ACC112 (cell line): ENCODE measurements around the gene CEP112.

Experiments
- H2AFZ ChIP-seq: fragments of 200-600 bp; sonication (generic); one replicate; pipeline ENCODE4 v1.6.0; 2017; ENCODE audit warnings: antibody characterized with exemption, low read length; ENCODE audit not compliant: unreplicated experiment
- H3K27ac ChIP-seq: fragments of 200-600 bp; sonication (generic); 2 replicates; pipeline ENCODE4 v1.5.1; 2014; ENCODE audit warnings: low read depth, mild to moderate bottlenecking, antibody characterized with exemption, low read length, moderate library complexity
- H3K27me3 ChIP-seq: fragments of 200-600 bp; sonication (generic); 2 replicates; pipeline ENCODE4 v1.6.1; 2014; ENCODE audit warnings: mild to moderate bottlenecking, antibody characterized with exemption, low read length, moderate library complexity, mixed read lengths; ENCODE audit not compliant: insufficient read depth
- H3K36me3 ChIP-seq: fragments of 200-600 bp; sonication (generic); 2 replicates; pipeline ENCODE4 v1.6.1; 2016; ENCODE audit warnings: mild to moderate bottlenecking, antibody characterized with exemption, low read length, moderate library complexity, mixed read lengths; ENCODE audit not compliant: insufficient read depth
- H3K4me1 ChIP-seq: fragments of 200-600 bp; sonication (generic); one replicate; pipeline ENCODE4 v1.6.1; 2016; ENCODE audit warnings: low read length, mixed read lengths; ENCODE audit not compliant: insufficient read depth, unreplicated experiment, control insufficient read depth
- H3K4me3 ChIP-seq: fragments of 200-600 bp; sonication (generic); 2 replicates; pipeline ENCODE4 v1.5.1; 2014; ENCODE audit warnings: mild to moderate bottlenecking, low read depth, low read length
- H3K79me2 ChIP-seq: fragments of 200-600 bp; sonication (generic); one replicate; pipeline ENCODE4 v1.6.0; 2016; ENCODE audit warnings: low read length; ENCODE audit not compliant: control insufficient read depth, unreplicated experiment, insufficient read depth

Gene CEP112

DNA sequence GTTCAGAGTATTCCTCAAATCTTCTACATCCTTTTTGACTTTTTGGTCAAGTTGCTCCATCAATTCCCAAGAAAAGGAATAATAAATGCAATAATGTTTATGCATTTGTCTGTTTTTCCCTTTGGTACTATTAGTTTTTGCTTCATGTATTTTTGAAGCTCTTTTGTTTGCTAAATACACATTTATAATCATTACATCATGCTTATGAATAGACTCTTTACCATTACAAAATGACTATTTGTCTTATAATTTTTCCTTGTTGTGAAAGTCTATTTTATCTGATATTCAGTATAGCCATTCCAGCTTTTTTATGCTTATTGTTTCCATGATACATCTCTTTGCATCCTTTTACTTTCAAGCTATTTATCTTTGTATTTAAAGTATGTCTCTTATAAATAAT is 41.2 kb downstream of the CEP112 start:
- Histone ChIP-seq H3K79me2 (no peaks in the 10 kb centered on the region), H3K4me3 (no peak overlapping the region), H3K36me3 (peaks cover 5% of the 10 kb centered on the region; the same call in 1 of the 2 replicates), H3K4me1 (no peaks in the 10 kb centered on the region), H3K27me3 (no peaks in the 10 kb centered on the region), H3K27ac (no peak overlapping the region), H2AFZ (no peak overlapping the region)

DNA sequence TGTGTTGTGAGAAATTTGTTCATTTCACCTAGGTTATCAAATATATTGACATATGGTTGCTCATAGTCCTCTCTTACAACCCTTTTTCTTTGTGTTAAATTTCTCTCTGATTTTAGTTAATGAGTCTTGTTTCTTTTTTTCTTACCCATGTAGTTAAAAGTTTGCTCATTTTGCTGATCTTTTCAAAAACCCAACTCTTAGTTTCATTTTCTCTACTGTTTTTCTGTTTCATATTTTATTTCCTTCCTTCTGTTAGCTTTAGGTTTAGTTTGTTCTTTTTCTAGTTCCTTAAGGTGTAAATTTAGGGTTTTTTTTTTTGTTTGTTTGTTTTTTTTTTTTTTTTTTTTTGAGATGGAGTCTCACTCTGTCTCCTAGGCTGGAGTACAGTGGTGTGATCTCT is 42.4 kb downstream of the CEP112 start:
- Histone ChIP-seq H2AFZ (no peak overlapping the region), H3K27me3 (no peaks in the 10 kb centered on the region), H3K4me3 (no peak overlapping the region), H3K4me1 (no peaks in the 10 kb centered on the region), H3K36me3 (peaks cover 5% of the 10 kb centered on the region; the same call in 1 of the 2 replicates), H3K27ac (no peak overlapping the region), H3K79me2 (no peaks in the 10 kb centered on the region)

DNA sequence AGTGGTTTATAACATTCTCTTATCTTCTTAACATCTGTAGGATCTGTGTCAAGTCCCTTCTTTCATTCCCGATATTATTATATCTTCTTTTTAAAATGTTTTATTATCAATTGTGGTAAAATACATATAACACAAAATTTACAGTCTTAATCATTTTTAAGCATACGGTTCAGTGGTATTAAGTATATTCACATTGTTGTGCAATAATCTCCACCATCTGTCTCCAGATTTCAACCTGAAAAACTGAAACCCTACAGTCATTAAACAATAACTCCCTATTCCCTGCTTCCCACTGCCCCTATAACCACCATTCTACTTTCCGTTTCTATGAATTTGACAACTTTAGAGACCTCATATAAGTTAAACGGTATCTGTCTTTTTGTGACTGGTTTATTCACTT is 45.5 kb downstream of the CEP112 start:
- H2AFZ ChIP-seq, result no peak overlapping the region
- no peaks in the 10 kb centered on the region for H3K4me1 ChIP-seq
- no peak overlapping the region for H3K4me3 ChIP-seq
- peaks cover 5% of the 10 kb centered on the region; the same call in 1 of the 2 replicates for H3K36me3 ChIP-seq
- no peaks in the 10 kb centered on the region for H3K79me2 ChIP-seq
- H3K27ac ChIP-seq, result no peak overlapping the region
- no peaks in the 10 kb centered on the region for H3K27me3 ChIP-seq

DNA sequence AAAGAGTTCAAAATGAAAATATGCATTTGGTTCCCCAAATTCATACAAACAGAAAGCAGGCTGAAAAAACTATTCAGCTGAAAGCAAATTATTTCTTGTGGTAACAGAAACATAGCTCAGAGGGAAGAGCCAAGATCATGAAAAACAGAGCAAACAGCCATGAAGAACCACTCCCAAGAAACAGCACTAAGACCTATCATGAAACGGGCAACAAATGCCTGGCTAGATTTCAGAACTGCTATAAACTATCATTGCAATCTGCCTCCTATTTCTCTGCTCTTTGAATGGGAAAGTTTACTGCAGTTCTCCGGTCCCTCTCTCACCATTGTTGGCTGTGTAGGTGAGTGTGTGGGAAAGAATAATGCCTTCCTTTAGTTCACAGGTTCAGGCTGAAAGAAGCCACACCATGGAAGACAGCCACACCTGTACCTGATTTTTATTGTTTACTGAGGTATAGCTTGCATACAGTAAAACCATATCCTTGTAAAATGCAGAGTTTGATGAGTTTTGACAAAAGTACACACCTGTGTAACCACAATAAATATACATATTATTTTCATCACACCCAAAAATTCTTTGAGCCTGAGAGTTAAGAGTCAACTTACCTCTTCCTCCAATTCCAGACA is 48.2 kb downstream of the CEP112 start:
- H3K27ac ChIP-seq, result no peak overlapping the region
- H2AFZ ChIP-seq, result no peak overlapping the region
- H3K4me1 ChIP-seq, result no peaks in the 10 kb centered on the region
- H3K27me3 ChIP-seq, result no peaks in the 10 kb centered on the region
- H3K4me3 ChIP-seq, result no peak overlapping the region
- no peaks in the 10 kb centered on the region for H3K36me3 ChIP-seq
- H3K79me2 ChIP-seq, result no peaks in the 10 kb centered on the region

DNA sequence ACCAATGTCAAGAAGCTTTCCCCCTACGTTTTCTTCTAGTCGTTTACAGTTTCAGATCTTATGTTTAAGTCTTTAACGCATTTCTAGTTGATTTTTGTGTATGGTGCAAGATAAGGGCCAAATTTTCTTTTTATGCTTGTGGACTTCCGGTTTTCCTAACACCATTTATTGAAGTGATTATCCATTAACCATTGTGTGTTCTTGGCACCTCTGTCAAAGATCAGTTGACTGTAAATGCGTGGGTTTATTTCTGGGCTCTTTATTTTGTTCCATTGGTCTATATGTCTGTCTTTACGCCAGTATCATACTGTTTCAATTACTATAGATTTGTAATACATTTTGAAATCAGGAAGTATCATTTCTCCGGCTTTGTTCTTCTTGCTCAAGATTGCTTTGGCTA is 49.5 kb downstream of the CEP112 start:
- Histone ChIP-seq H2AFZ (no peak overlapping the region), H3K36me3 (peaks cover 5% of the 10 kb centered on the region; the same call in 1 of the 2 replicates), H3K4me3 (no peak overlapping the region), H3K4me1 (no peaks in the 10 kb centered on the region), H3K79me2 (no peaks in the 10 kb centered on the region), H3K27me3 (no peaks in the 10 kb centered on the region), H3K27ac (no peak overlapping the region)

DNA sequence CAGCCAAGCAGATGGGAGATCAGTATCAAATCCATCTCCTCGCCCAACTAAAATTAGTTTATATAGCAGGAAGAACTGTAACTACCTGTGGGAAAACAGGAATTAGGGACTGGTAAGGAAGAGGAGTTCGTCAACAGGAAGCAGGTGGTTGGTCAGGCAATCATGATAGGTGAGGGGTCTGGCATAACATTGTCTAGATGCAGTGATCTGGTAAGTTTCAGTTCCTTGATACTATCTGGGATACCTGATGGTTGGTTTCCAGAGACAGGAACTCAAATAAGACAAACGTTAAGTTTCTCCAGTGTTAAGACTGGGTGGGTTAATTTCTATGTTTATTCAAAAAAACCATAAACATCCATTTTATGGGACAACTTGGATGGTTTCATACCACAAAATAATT is 53.8 kb downstream of the CEP112 start:
- H3K79me2 ChIP-seq, result no peaks in the 10 kb centered on the region
- H3K36me3 ChIP-seq, result peaks cover 15% of the 10 kb centered on the region; the same call in 1 of the 2 replicates
- no peak overlapping the region for H2AFZ ChIP-seq
- H3K27me3 ChIP-seq, result no peaks in the 10 kb centered on the region
- no peaks in the 10 kb centered on the region for H3K4me1 ChIP-seq
- H3K27ac ChIP-seq, result no peak overlapping the region
- H3K4me3 ChIP-seq, result no peak overlapping the region

DNA sequence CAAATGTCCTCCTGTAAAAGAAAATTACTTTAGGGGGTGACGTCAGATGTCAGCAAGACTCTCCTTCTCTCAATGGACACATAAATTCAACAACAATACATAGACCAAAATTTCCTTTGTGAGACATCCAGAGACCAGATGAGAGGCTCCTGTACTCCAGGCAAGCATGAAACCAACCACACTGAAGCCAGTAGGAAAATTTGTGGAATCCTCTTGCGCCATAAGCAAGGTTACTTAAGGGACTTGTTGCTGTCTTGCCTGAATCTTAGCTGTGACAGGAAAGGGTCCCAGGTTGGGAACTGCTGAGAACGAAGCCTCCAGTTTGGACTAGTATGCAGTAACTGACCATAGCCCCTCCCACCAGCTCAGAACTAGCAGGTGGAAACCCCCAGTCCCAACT is 56.0 kb downstream of the CEP112 start:
- Histone ChIP-seq H3K79me2 (no peaks in the 10 kb centered on the region), H3K4me1 (no peaks in the 10 kb centered on the region), H3K4me3 (no peak overlapping the region), H3K27ac (no peak overlapping the region), H3K27me3 (no peaks in the 10 kb centered on the region), H2AFZ (no peak overlapping the region), H3K36me3 (peaks cover 15% of the 10 kb centered on the region; the same call in 1 of the 2 replicates)

DNA sequence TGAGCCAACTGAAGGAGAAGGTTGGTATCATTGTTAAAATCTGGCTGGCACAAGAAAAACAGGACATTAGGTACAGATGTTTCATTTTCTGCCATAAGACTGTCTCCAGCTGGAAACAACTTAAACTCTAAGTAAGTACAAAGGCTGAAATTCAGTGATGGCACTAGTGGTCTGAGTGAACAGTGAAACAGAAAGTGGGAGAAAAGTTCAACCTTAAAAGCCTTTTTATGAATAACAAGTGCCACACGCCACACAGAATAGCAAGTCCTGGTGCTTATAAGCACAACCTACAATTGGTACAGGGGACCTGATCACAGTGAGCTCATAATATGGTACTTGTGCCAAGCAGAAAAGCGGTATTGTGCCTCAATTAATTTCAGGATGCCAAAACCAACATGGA is 56.7 kb downstream of the CEP112 start:
- Histone ChIP-seq H3K27ac (no peak overlapping the region), H3K36me3 (peaks cover 15% of the 10 kb centered on the region; the same call in 1 of the 2 replicates), H3K79me2 (no peaks in the 10 kb centered on the region), H3K4me3 (no peak overlapping the region), H2AFZ (no peak overlapping the region), H3K4me1 (no peaks in the 10 kb centered on the region), H3K27me3 (no peaks in the 10 kb centered on the region)

DNA sequence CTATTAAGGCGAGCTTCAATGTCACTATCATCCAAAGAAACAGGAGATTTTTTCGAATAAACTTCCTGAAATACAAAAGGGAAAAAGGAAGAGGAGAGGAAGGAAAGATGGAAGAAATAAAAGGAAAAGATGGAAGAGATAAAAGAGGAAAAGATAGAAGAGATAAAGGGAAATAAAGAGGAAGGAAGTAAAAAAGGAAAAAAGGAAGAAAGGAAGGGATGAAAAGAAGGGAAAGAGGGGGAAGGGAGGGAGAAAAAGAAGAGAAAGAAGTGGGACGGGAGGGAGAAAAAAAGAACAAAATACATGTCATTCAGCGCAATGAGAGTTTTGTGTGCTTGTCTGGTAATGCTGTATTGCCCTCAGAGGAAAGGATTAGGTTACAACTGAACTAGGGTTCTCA is 62.2 kb downstream of the CEP112 start:
- H3K79me2 ChIP-seq, result no peaks in the 10 kb centered on the region
- no peaks in the 10 kb centered on the region for H3K4me1 ChIP-seq
- no peak overlapping the region for H2AFZ ChIP-seq
- no peak overlapping the region for H3K4me3 ChIP-seq
- no peaks in the 10 kb centered on the region for H3K27me3 ChIP-seq
- no peak overlapping the region for H3K27ac ChIP-seq
- peaks cover 4% of the 10 kb centered on the region; the same call in 1 of the 2 replicates for H3K36me3 ChIP-seq

DNA sequence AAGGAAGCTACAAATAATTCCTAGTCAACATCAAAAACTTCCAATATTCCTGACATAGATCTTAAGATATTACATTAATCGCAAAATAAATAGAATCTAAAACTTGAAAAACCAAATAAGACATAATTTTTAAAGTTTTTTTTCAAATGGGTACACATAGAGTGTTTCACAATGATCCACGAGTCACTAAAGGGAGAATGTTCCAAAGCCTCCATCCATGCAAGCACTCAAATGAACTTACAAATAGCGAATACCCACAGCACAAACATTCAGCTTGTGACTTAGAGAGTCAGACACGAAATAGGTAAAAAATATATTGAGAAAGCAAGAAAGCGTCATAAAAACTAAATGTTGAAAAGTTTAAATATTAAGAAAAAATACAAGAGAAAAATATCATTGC is 65.7 kb downstream of the CEP112 start:
- Histone ChIP-seq H3K4me1 (no peaks in the 10 kb centered on the region), H3K27me3 (no peaks in the 10 kb centered on the region), H3K36me3 (peaks cover 5% of the 10 kb centered on the region; the same call in 1 of the 2 replicates), H3K27ac (no peak overlapping the region), H2AFZ (no peak overlapping the region), H3K4me3 (no peak overlapping the region), H3K79me2 (no peaks in the 10 kb centered on the region)

DNA sequence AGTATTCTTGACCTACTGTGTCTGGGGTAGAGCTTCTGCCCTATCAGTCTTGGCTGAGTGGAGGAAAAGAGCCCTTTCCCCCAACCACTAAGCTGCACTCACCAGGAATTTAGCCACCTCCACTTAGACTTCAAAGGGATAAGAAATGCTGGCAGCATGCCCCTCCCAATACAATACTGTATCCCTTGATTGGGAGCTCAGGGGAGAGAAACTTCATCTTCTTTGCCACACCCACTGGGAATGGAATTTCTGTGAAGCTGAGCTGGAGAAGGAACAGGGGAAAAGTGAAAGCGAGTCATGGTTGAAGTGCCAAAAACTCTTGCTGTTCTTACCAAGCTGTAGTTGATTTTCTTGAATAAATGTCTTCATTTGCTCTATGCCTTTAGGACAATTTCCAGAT is 68.8 kb downstream of the CEP112 start:
- H2AFZ ChIP-seq, result no peak overlapping the region
- no peaks in the 10 kb centered on the region for H3K27me3 ChIP-seq
- no peak overlapping the region for H3K27ac ChIP-seq
- no peaks in the 10 kb centered on the region for H3K79me2 ChIP-seq
- no peak overlapping the region for H3K4me3 ChIP-seq
- peaks cover 10% of the 10 kb centered on the region for H3K36me3 ChIP-seq
- no peaks in the 10 kb centered on the region for H3K4me1 ChIP-seq
